PC-3 (cell line): ENCODE data around the gene NES.

Experiments used
- CTCF ChIP-seq: fragments of 300-600 bp; sonication (generic); conservative IDR thresholded peaks from 2 replicates; pipeline ENCODE4 v1.5.1; 2017; ENCODE audit warnings: antibody characterized with exemption, low read depth, mild to moderate bottlenecking, low read length
- EZH2 ChIP-seq: fragments of 300-600 bp; sonication (generic); IDR thresholded peaks from one replicate; pipeline ENCODE4 v1.6.1; 2017; ENCODE audit warnings: antibody characterized with exemption, mild to moderate bottlenecking, low read length; ENCODE audit not compliant: unreplicated experiment

- TF ChIP-seq CTCF (no peak), EZH2 (no peak)
These were observed 26.1 kb upstream of the NES start for GRCh38 chr1:156703336-156703735.
